ENCODE measurements around the gene GUCY2D.

Gene GUCY2D

DNA sequence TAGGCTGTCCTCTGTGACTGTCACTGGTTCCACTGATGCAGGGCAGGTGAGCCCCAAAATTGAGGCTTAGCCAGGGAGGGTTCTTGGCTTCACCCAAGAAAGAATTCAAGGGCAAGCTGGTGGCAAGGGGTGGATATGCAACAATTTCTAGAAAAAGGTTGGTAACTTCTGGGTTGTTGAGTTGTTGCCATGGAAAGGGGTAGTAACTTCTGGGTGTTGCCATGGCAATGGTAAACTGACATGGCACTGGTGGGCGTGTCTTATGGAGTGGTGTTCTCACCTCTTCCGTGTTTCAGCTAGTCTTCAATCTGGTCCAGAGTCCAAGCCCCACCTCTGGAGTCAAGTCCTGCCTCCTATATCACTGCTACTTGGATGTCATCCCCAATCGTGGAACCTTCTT lies 9.5 kb upstream of the GUCY2D start:
- no peak for DNase-seq

DNA sequence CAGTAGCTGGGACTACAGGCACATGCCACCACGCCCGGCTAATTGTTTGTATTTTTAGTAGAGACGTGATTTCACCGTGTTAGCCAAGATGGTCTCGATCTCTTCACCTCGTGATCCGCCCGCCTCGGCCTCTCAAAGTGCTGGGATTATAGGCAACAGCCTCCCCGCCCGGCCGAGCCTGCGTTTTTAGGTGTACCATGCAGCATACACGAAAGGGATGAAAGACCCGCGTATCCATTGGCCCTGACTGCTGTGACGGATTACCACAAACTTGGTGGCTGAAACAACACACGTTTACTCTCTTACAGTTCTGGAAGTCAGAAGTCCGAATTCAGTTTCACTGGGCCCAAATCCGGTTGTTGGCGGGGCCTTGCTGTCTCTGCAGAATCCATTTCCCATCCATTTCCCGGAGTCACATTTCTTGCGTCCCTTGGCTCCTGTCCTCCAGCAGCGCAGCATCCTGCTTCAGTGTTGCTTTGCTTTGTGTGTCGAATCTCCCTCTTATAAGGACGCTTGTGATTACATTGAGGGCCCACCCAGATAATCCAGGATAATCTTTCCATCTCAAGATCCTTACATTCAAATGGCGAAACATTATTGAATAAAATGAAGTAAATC lies 8.3 kb upstream of the GUCY2D start:
- DNase-seq = no peak

DNA sequence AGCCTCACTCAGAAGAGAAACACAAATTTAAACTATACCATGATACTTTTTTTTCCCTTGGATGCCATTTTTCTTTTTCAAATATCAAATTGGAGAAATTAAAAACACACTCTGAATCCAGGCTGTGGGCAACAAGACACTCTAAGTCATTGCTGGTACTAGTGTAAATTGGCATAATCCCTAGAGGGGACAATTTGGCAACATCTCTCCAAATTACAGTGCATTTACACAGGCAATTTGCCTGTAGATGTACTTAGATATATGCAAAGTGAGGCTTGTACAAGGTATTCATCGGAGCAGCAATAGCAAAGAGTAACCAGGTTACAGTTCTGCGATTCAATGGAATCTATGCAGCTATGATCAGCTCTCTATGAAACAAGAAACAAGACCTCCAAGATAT lies 6.7 kb upstream of the GUCY2D start:
- peak; percentile 44 for DNase-seq

DNA sequence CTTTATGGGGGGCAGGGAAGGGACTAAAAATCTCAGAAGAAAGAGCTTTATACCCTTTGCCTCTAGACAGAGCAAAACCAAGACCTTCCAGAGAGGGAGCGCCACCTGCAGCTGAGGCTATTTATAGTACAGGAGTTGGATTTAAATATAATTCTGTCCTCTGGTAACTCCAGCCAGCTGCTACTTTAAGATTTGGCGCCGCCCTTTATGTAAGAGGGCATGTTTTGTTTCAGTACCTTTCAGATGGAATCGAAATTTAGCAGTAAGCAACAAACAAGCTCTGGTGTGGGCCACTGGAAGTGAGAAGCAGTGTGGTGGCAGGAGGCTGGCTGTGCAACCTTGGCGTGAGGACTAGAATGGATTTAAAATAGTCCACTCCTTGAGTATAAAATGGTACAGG lies 5.2 kb upstream of the GUCY2D start:
- peak in 1 of 2 experiments; percentile 44 for DNase-seq

DNA sequence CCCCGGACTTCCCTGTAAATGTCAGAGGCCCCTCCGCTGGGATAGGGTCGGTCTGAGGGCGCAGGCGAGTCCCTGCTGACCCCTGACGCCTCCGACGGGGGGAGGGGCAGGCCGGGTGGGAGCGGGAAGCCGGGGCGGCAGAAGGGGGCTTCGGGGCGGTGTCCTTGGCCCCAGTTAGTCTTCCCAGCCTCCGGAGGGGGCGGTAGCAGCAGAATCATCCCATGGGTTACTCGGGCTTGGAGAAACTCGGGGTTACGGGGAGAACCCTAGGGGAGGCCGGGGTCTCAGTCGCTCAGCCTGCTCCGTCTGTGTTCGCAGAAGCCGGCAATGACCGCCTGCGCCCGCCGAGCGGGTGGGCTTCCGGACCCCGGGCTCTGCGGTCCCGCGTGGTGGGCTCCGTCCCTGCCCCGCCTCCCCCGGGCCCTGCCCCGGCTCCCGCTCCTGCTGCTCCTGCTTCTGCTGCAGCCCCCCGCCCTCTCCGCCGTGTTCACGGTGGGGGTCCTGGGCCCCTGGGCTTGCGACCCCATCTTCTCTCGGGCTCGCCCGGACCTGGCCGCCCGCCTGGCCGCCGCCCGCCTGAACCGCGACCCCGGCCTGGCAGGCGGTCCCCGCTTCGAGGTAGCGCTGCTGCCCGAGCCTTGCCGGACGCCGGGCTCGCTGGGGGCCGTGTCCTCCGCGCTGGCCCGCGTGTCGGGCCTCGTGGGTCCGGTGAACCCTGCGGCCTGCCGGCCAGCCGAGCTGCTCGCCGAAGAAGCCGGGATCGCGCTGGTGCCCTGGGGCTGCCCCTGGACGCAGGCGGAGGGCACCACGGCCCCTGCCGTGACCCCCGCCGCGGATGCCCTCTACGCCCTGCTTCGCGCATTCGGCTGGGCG lies 542 bp downstream of the GUCY2D start:
- DNase-seq = no peak

DNA sequence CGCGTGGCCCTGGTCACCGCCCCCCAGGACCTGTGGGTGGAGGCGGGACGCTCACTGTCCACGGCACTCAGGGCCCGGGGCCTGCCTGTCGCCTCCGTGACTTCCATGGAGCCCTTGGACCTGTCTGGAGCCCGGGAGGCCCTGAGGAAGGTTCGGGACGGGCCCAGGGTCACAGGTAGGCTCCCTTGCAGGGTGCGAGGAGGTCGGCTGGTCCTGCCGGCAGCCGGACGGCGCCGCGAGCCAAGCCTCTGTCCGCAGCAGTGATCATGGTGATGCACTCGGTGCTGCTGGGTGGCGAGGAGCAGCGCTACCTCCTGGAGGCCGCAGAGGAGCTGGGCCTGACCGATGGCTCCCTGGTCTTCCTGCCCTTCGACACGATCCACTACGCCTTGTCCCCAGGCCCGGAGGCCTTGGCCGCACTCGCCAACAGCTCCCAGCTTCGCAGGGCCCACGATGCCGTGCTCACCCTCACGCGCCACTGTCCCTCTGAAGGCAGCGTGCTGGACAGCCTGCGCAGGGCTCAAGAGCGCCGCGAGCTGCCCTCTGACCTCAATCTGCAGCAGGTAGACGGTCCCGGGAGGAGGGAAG lies 1.3 kb downstream of the GUCY2D start:
- DNase-seq = no peak

DNA sequence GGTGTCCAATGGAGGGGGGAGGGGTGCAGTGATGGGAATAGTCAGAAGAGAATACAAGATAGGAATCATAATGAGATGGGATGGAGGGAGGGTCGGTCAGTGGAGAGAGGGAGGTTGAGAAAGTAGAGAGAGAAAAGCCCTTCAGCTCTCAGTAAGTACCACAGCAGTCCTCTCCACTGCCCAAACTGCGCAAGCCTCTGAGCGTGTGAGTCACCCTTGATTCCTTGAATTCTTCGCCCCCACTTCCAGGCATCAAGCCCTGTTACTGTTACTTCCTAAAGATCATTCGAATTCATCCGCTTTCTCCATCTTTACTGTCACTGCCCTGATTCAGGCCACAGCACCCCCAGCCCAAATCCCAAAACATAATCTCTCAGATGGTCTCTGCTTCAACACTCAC lies 2.5 kb downstream of the GUCY2D start:
- DNase-seq = no peak

DNA sequence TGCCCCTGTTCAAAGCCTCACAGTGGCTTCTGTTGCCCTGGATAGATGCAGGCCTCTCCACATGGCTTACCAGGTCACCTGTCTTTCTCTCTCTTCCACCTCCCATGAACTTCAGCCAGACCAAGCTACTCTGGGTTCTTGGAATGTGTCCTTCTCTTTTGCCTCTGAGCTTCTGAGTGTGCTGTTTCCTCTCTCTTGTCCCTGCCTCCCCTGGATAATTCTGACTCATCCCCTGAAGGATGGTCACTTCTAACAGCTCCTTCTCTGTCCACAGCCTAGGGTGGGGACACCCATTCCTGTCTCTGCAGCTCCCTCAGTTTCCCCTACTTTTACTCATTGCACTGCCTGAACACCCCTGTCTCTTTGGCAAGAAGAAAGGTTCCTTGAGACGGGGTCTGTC lies 2.9 kb downstream of the GUCY2D start:
- DNase-seq = no peak

DNA sequence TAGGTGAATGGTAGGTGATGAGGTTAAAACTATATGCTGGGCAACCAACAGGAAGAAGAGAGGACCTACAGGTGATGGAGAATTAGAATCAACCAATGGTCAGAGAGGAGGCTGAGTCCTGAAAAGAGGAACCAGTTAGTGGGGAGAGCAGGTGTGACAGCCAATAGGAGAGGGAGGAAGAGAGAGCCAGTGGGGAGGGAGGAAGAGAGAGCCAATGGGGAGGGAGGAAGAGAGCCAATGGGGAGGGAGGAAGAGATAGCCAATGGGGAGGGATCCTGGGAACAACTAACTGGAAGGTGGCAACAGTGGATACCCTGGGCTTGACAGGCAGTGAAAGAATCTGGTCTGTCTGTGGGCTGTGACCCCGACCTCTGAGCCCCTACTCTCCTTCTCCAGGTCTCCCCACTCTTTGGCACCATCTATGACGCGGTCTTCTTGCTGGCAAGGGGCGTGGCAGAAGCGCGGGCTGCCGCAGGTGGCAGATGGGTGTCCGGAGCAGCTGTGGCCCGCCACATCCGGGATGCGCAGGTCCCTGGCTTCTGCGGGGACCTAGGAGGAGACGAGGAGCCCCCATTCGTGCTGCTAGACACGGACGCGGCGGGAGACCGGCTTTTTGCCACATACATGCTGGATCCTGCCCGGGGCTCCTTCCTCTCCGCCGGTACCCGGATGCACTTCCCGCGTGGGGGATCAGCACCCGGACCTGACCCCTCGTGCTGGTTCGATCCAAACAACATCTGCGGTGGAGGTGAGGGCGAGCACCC lies 3.7 kb downstream of the GUCY2D start:
- peak in 1 of 2 experiments; percentile 11 for DNase-seq

DNA sequence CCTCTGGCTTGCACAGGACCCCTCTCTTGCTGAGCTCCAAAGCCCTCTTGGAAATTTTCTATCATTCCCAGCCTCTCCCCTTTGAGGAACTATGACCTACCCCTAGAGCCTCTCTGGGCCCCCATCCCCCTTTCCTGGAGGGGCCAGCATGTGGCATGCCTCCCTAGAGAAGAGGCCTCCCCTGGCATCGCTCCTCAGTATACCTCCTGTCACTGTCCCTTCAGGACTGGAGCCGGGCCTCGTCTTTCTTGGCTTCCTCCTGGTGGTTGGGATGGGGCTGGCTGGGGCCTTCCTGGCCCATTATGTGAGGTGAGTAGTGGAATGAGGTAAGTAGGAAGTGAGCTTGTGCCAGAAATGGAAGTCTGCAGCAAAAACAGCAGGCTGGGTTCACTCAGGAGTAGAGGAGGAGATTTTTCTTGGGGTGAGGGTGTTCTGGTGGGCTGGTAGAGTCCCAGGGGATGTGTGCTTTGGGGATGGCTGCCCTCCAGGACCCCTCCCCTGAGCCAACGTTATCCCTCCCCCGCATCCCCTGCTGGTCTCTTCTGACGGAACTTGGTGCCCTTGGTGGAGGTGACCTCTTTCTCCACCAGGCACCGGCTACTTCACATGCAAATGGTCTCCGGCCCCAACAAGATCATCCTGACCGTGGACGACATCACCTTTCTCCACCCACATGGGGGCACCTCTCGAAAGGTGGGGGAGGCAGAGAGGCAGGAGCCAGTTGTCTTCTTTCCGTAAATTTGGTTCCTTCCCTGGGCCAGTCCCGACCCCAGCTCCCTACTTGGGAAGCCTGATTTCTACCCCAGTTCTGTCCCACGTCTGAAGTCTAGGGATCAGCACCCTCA lies 4.6 kb downstream of the GUCY2D start:
- DNase-seq = no peak

DNA sequence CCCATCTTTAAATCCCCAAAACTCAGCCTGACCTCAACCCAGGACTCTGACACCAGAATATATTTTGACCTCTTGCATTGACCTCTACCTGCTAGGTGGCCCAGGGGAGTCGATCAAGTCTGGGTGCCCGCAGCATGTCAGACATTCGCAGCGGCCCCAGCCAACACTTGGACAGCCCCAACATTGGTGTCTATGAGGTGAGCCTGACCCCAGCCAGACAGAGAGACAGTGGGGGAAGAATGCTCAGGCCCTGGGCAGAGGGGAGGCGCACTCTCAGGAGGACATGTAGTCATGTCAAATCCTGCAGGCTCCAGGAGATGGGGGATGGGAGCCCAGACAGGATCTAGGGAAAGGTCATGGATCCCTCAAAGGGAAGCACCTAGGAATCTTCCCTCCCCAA lies 5.4 kb downstream of the GUCY2D start:
- no peak for DNase-seq

DNA sequence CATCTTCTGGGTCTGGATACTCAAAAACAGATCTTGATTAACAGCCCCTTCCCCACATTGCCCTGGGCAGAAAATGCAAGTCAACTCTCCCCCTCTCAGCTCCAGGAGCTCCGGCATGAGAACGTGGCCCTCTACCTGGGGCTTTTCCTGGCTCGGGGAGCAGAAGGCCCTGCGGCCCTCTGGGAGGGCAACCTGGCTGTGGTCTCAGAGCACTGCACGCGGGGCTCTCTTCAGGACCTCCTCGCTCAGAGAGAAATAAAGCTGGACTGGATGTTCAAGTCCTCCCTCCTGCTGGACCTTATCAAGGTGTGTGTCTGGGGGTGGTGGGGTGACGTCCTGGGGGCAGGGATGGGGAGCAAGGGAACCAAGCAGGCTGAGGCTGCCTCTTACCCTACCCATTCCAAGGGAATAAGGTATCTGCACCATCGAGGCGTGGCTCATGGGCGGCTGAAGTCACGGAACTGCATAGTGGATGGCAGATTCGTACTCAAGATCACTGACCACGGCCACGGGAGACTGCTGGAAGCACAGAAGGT lies 9.7 kb downstream of the GUCY2D start:
- no peak for DNase-seq

DNA sequence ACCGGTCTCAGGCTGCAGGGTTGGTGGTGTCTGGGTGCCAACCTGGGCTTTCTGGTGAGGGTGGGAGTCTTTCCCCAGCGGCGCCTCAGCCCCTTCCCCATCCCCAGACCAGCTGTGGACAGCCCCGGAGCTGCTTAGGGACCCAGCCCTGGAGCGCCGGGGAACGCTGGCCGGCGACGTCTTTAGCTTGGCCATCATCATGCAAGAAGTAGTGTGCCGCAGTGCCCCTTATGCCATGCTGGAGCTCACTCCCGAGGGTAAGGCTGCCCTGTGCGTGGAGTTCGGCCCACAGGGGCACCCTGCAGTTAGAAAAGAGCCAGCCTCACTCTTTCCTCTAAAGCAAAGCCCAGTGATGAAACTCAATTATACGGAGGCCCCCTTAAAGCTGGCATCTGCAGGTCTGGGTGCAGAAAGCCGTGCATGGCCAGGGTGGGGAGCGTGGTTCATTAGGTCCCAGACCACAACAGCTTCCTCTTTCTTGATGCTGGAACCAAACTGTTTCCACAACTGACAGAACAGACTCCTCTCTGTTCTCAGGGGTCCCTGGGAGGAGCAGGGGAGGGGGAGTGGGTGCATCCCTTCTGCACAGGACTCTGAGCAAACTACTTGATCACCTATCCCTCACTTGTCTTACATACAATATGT lies 10.7 kb downstream of the GUCY2D start:
- no peak for DNase-seq

DNA sequence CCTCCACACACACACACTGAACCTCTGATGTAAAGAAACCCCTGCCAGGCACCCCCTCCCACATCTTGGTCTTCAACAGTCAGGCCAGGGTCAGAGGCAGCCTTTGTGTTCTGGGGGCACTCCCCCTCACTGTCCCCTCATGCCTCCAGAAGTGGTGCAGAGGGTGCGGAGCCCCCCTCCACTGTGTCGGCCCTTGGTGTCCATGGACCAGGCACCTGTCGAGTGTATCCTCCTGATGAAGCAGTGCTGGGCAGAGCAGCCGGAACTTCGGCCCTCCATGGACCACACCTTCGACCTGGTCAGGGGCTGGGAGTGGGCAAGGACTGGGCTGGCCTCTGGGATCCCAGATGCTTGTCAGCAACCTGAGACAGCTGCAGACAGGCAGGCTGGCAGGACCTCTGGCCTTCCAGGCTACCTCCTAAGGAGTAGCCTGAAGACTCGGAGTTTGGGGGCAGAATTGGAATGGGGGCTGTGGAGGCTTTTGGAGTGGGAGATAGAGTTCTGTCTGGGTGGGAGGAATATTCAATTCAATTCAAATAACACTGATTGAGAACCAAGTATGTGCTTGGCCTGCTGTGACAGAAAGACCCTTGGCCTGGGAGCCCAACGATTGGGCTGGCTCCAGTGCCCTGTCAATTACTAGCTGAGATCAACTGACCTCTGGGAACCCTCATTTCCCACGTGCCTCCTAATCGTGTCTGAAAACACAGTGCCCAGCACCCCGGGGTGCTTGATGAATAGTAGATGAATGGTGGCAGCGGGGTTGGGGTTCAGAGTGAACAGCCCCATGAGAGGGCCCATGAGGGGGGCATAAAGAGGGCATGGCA lies 11.5 kb downstream of the GUCY2D start:
- no peak for DNase-seq

DNA sequence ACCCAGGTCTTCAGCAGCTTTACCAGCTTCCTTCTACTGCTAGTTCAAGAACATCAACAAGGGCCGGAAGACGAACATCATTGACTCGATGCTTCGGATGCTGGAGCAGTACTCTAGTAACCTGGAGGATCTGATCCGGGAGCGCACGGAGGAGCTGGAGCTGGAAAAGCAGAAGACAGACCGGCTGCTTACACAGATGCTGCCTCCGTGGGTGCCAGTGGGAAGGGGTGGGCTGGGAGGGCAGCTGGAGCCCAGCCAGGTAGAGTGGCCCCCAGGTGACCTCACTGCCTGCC lies 12.1 kb downstream of the GUCY2D start:
- DNase-seq = no peak

DNA sequence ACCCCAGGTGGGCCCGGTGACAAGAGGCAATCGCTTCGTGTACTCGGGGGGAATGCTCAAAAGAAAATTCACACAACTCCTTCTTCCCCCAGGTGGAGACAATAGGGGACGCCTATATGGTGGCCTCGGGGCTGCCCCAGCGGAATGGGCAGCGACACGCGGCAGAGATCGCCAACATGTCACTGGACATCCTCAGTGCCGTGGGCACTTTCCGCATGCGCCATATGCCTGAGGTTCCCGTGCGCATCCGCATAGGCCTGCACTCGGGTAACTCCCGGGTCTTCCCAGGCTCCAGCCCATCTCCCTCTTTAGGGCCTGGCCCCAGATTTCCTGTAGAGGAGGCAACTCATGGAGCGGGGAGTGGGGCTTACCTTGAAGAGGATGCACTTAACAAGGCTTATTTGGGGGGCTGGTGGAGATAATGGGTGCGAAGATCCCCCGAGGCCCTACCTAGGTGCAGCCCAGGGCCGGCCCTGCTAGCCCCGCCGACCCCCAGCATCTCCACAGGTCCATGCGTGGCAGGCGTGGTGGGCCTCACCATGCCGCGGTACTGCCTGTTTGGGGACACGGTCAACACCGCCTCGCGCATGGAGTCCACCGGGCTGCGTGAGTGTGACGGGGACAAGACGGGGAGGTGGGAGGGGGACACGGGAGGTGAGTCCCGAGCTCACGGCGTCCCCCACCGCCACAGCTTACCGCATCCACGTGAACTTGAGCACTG lies 13.0 kb downstream of the GUCY2D start:
- no peak for DNase-seq

DNA sequence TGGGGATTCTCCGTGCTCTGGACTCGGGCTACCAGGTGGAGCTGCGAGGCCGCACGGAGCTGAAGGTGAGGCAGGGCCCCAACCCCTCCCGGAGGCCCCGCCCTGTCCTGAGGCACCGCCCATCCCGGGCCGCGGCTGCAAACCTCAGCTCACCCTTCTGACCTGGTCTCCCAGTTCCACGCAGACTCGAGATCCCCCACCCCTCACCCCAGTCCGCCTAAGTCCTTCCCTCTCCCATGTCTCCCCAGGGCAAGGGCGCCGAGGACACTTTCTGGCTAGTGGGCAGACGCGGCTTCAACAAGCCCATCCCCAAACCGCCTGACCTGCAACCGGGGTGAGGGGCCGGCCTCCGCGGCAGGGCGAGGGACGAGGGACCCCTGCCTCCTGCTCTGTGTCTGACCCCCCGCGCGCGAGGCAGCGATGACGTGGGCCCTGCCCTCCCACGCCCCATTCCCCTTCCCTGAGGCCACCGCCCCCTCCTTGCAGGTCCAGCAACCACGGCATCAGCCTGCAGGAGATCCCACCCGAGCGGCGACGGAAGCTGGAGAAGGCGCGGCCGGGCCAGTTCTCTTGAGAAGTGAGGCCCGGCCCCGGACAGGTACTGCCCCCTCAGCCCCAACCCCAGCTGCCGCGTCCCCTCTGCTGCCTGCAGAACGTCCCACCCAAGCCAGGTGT lies 13.7 kb downstream of the GUCY2D start:
- DNase-seq = peak in 1 of 2 experiments; percentile 43

DNA sequence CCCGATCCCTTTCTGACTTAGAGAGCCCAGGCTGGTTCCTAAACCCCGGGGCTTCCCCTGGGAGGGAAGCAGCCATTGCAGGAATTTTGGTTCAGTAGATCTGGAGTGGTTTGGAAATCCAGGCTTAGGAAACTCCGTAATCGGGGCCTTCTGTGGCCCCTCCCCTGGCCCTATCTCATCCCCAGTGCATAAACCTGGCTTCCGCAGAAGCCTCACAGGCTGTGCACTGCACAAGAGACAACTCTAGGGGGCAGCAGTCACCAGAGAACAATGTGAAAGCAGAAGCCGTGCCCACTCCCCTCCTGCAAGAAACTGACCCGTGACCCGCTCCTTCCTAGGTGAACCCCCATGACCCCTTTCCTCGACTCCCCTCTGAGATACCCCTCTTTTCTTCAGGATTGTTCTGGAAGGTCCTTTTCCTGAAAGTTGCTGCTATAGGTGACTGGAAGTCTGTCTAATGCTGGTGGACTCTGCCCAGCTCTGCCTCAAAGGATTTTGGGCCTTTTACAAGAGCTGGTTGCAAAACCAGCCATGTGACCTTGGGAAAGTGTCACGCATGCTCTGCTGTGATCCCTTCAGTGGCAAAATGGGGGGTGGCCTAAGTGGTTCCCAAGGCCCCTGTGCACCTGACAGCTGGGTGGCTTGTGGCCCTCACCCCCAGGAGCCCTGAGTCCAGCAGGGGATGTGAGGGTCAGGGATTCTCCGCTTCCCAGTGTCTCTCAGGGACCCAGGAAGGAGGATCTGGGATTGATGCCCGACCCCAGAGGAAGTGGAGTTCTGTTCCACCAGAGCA lies 14.4 kb downstream of the GUCY2D start:
- DNase-seq = peak; percentile 15 to 71

DNA sequence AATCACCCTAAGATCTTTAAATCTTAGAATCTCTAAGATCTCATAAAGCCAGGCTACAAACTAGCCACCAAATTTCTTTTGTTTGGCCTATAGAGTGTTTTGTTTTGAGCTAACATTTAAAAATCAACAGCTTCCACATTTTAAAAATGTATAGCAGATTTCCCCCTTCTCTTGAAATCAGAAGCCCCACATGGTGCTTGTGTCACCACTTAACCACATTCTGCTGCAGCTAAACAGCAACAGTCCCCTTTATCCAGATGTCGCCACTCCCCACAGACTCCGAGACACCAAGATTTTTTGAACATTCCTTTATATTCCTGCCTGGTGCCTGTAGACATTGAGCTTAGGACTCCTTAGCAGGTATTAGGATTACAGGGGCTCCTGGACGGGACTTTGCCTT lies 16.0 kb downstream of the GUCY2D start:
- no peak for DNase-seq
